HG02938 (cell line): ENCODE data around the gene SPRYD3.
A peak's percentile ranks its signal among the peaks of the same experiment; 100 is the strongest.

Experiments used
- ATAC-seq: cut with Tn5 transposase; IDR thresholded peaks from one replicate; pipeline ENCODE4 v1.9.1; 2021; ENCODE audit warnings: mild to moderate bottlenecking, moderate library complexity; ENCODE audit not compliant: unreplicated experiment

The SPRYD3 gene

GRCh38 chr12:53064613-53065436 lies 14.4 kb downstream of the SPRYD3 start:
- no peak for ATAC-seq

GRCh38 chr12:53063708-53064612 lies 15.2 kb downstream of the SPRYD3 start:
- ATAC-seq = no peak

GRCh38 chr12:53062977-53063707 lies 16.0 kb downstream of the SPRYD3 start:
- no peak for ATAC-seq

- ATAC-seq = no peak
Measured at GRCh38 chr12:53062011-53062961, 16.9 kb downstream of the SPRYD3 start.

GRCh38 chr12:53061404-53062010 lies 17.7 kb downstream of the SPRYD3 start:
- ATAC-seq = no peak

GRCh38 chr12:53060721-53061276 lies 18.4 kb downstream of the SPRYD3 start:
- no peak for ATAC-seq

- ATAC-seq = no peak
Measured at GRCh38 chr12:53060064-53060720, 19.0 kb downstream of the SPRYD3 start.

- ATAC-seq = no peak
Measured at GRCh38 chr12:53059434-53060063, 19.6 kb downstream of the SPRYD3 start.

GRCh38 chr12:53058674-53059433 lies 20.3 kb downstream of the SPRYD3 start:
- no peak for ATAC-seq

GRCh38 chr12:53057816-53058500 lies 21.2 kb downstream of the SPRYD3 start:
- ATAC-seq = no peak

- ATAC-seq = no peak
Measured at GRCh38 chr12:53056901-53057300, 22.3 kb downstream of the SPRYD3 start.

- no peak for ATAC-seq
Measured at GRCh38 chr12:53056296-53056695, 22.9 kb downstream of the SPRYD3 start.

- no peak for ATAC-seq
Measured at GRCh38 chr12:53055471-53056266, 23.5 kb downstream of the SPRYD3 start.

GRCh38 chr12:53054112-53054878 lies 24.9 kb downstream of the SPRYD3 start:
- peak; percentile 75 for ATAC-seq
